Measurements from ENCODE around the gene CTDSP2. TPM values are rescaled to one million over a fixed set of nuclear protein-coding genes. Genes with fewer than 3 reads are reported as not detected.

Gene CTDSP2
- polyA plus RNA-seq, 2 of the 4 experiments (the other 2 are of a cell fraction): 31.3 to 87.7 TPM

- FAIRE-seq (no peak), ATAC-seq (peak; percentile 40 to 58; a peak in 4 of 6 replicates), DNase-seq (ENCODE audit: low read depth in 1 of 2, low spot score in 1 of 2) (no peak)
- Histone ChIP-seq H3K4me2 (peak overlapping the region; percentile 42), H3K4me1 (peaks cover 79% of the 10 kb centered on the region), H3K27ac (peak overlapping the region; percentile 58 to 78), H3K9me3 (no peaks in the 10 kb centered on the region), H3K4me3 (no peak overlapping the region)
- 66% methylated on average over 13 of the region's 13 CpGs for WGBS (ENCODE audit: missing lambda C conversion rate)
- TF ChIP-seq NPAS2 (CRISPR knock-in tag; IDR thresholded peaks at IDR 0.05; ENCODE audit: borderline replicate concordance): no peak
- no peak for TF ChIP-seq SMC3 (IDR thresholded peaks at IDR 0.05)
- no peak for TF ChIP-seq KDM1A (IDR thresholded peaks at IDR 0.05; ENCODE audit: low read depth)
- no peak for TF ChIP-seq GATA3 (IDR thresholded peaks at IDR 0.05; ENCODE audit: borderline replicate concordance)
- TF ChIP-seq HOXB5 (CRISPR knock-in tag; IDR thresholded peaks at IDR 0.05): no peak
- no peak for TF ChIP-seq MAX (IDR thresholded peaks at IDR 0.05)
- TF ChIP-seq RFX5 (IDR thresholded peaks at IDR 0.05): no peak
- no peak for TF ChIP-seq POLR2AphosphoS2 (conservative IDR thresholded peaks at IDR 0.05; ENCODE audit: low read length)
- no peak for TF ChIP-seq HEYL (CRISPR knock-in tag; IDR thresholded peaks at IDR 0.05)
- no peak for TF ChIP-seq HES2 (IDR thresholded peaks at IDR 0.05)
- TF ChIP-seq ATOH8 (CRISPR knock-in tag; IDR thresholded peaks at IDR 0.05; ENCODE audit: low read depth): no peak
- no peak for TF ChIP-seq PHF8 (IDR thresholded peaks at IDR 0.05; ENCODE audit: borderline replicate concordance, low read depth)
- CTCF ChIA-PET: interaction anchor here (1.0 to 8.3 kb wide), 7 partner anchors 10 to 111 kb away, joined by 3 to 87 read pairs (median 7); partner anchors contain the start of genes CTDSP2 and TSFM
- POLR2A ChIA-PET: interaction anchor here (0.7 to 4.4 kb wide), 3 partner anchors 28 to 57 kb away, joined by 3 to 77 read pairs (median 62); partner anchors contain the start of gene CTDSP2
Measured at GRCh38 chr12:57893431-57894353, 47.2 kb upstream of the CTDSP2 start.

- DNase-seq (ENCODE audit: low read depth in 1 of 2, low spot score in 1 of 2) (no peak), FAIRE-seq (no peak), ATAC-seq (no peak)
- ChIA-PET POLR2A (interaction anchor here (1.0 kb wide), 1 partner anchor 27 kb away, joined by 3 read pairs; no protein-coding TSS in a partner anchor), CTCF (interaction anchor here (1.0 to 5.7 kb wide), 4 partner anchors 12 to 109 kb away, joined by 3 to 73 read pairs (median 4); partner anchors contain the start of gene TSFM)
- H3K9me3 ChIP-seq: no peaks in the 10 kb centered on the region
- peaks cover 75% of the 10 kb centered on the region for H3K4me1 ChIP-seq
- WGBS (ENCODE audit: missing lambda C conversion rate): 77% methylated on average over 9 of the region's 9 CpGs
- peak overlapping the region in 1 of 2 experiments; percentile 84; a peak in 3 of 6 replicates for H3K27ac ChIP-seq
- no peak overlapping the region for H3K4me2 ChIP-seq
- TF ChIP-seq MAZ (IDR thresholded peaks at IDR 0.05; ENCODE audit: borderline replicate concordance, low read depth, low read length): no peak
- no peak overlapping the region for H3K4me3 ChIP-seq
Measured at GRCh38 chr12:57892232-57892972, 45.9 kb upstream of the CTDSP2 start.

- ChIA-PET CTCF (interaction anchor here (1.0 to 3.0 kb wide), 6 partner anchors 14 to 135 kb away, joined by 3 to 16 read pairs (median 4); partner anchors contain the start of gene TSFM), POLR2A (interaction anchor here (2.8 kb wide), 1 partner anchor 27 kb away, joined by 17 read pairs; no protein-coding TSS in a partner anchor)
- Histone ChIP-seq H3K4me1 (peaks cover 70% of the 10 kb centered on the region), H3K4me2 (peak overlapping the region; percentile 7; the same call in 1 of the 3 replicates), H3K27ac (peak overlapping the region; percentile 60 to 84; a peak in 4 of 6 replicates), H3K4me3 (no peak overlapping the region), H3K9me3 (no peaks in the 10 kb centered on the region)
- FAIRE-seq: no peak
- no peak for DNase-seq (ENCODE audit: low read depth in 1 of 2, low spot score in 1 of 2)
- ATAC-seq: no peak
- no peak for TF ChIP-seq BCL3 (IDR thresholded peaks at IDR 0.05)
- TF ChIP-seq RFX5 (IDR thresholded peaks at IDR 0.05): no peak
- TF ChIP-seq CHD2 (IDR thresholded peaks at IDR 0.05; ENCODE audit: low read length, partially characterized antibody): no peak
- no peak for TF ChIP-seq RNF2 (IDR thresholded peaks at IDR 0.05; ENCODE audit: borderline replicate concordance, low read depth)
- no peak for TF ChIP-seq NR3C1 (IDR thresholded peaks at IDR 0.05)
- no peak for TF ChIP-seq EHF (CRISPR knock-in tag; IDR thresholded peaks at IDR 0.05)
- WGBS (ENCODE audit: missing lambda C conversion rate): 93% methylated on average over 6 of the region's 6 CpGs
Measured at GRCh38 chr12:57891542-57892228, 45.2 kb upstream of the CTDSP2 start.
